Mucosa of gallbladder (tissue), 1 donor: Measurements from ENCODE around the gene NFKBIA. TPM values are rescaled to one million over a fixed set of nuclear protein-coding genes. Genes with fewer than 3 reads are reported as not detected.
A peak's percentile ranks its signal among the peaks of the same experiment; 100 is the strongest.
"Not testable (repeated sequence)": the region's sequence is repeated elsewhere in the genome, so short reads cannot be mapped to it uniquely, and the experiment has no call there.

Experiments used
- DNase-seq: peaks from one replicate; pipeline ENCODE4 v3.0.0-alpha.2; 2020; ENCODE audit warnings: low spot score
- total RNA-seq: library from RNA; stranded (reverse); gene quantifications from one replicate; pipeline ENCODE4 v1.2.1, GENCODE V29; 2021
- donor health status: DM: no; HTN: no; CAD: no.

The NFKBIA gene
- 74.8 TPM for total RNA-seq

DNA sequence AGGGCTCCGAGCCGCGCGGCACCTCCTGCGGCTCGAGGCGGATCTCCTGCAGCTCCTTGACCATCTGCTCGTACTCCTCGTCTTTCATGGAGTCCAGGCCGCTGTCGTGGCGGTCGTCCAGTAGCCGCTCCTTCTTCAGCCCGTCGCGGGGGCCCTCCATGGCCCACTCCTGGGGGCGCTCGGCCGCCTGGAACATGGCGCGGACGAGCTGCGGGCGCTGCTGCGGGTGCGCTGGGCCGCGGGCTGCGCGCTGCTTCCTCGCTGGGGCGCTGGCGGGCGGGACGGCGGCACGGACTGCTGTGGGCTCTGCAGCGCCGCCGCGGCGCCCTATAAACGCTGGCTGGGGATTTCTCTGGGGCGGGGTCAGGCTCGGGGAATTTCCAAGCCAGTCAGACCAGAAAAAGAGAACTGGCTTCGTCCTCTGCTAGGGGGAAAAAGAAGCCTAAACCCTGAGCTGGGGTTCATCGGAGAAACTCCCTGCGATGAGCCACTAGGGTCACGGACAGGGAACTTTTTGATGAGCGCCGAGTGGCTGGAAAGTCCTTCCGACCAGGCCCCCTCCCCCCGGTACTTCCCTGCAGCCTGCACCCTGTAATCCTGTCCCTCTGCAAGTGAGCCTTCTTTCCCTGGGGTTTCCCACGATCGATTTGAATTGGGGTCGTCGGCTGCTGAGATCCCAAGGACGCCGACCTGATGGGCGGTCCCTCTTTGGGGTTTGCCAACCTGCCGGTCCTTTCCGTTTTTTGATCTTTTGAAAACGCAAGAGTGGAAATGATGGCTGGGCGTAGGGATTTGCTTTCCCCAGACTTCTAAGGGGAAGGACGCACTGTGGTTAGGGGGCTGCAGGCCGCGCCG, at the start of gene NFKBIA:
NFKBIA (minus strand) TSS at position 301 of the 855 bp plus-strand sequence; CDS start at position 196, 105 bp downstream.
- DNase-seq: peak; percentile 91

- no peak for DNase-seq
These were observed 41.9 kb upstream of the NFKBIA start for GRCh38 chr14:35446450-35446849.

- no peak for DNase-seq
These were observed 39.6 kb upstream of the NFKBIA start for GRCh38 chr14:35444104-35444503.

DNA sequence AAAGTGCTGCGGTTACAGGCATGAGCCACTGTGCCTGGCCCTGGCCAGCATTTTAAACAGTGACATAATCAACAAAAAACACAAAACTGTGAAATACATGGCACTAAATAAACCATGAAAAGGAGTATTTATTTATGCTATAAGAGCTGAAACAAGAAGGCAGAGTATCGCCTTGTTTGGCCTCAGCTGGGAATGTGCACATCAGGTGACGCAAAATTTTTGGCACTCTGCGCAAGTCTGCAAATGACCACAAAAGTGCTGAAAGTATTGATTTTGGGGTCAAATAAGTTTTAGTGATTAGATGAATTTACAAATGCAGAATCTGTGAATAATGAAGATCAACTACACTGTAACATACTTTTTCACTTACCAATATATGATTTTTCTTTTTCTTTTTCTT, 36.6 kb upstream of the NFKBIA start:
- DNase-seq: no peak

GRCh38 chr14:35438910-35439713, 34.6 kb upstream of the NFKBIA start:
- no peak for DNase-seq

GRCh38 chr14:35438492-35438891, 33.9 kb upstream of the NFKBIA start:
- DNase-seq: not testable (repeated sequence)

- DNase-seq: no peak
These were observed 30.6 kb upstream of the NFKBIA start for GRCh38 chr14:35435177-35435576.

- no peak for DNase-seq
These were observed 29.3 kb upstream of the NFKBIA start for GRCh38 chr14:35433826-35434225.

DNA sequence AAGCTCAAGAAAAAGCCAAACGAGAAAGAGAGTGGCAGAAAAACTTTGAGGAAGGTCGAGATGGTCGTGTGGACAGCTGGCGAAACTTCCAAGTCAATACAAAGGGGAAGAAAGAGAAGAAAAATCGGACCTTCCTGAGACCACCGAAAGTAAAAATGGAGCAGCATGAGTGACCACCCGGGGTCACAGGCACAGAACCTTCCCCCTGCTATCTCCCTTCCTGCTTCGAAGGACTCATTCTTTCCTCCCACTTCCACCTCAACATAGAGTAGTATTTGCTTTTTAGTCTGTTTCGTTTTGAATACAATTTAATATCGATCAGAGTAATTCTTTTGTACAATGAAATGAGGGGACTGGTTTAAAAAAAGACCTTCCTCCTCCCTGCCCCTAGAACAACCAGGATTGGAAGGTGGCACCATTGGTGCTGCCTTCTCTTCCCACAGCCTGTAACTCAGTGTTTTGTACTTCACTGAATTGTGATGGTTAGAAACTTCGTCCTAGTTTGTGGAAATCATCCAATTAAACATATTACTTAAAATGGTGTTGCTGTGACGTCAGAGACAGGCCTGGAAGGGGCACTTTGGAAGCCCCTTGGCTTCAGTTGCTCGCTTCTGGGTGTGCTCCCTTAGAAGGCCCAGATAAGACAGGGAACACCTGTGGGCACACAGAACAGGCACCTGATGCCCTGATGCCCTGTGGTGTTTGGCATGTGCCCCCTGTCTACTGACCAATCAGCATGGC, 26.1 kb upstream of the NFKBIA start:
- no peak for DNase-seq

DNA sequence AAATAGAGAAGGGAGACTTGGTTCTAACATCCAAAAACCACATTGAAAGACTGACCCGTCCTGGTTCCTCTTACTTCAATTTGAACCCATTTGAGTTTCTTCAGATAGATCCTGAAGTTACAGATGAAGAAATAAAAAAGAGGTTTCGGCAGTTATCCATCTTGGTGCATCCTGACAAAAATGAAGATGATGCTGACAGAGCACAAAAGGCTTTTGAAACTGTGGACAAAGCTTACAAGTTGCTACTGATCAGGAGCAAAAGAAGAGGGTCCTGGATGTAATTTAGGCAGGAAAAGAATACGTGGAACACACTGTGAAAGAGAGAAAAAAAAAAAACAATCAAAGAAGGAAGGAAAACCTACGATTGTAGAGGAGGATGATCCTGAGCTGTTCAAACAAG, 25.4 kb upstream of the NFKBIA start:
- DNase-seq: no peak

DNA sequence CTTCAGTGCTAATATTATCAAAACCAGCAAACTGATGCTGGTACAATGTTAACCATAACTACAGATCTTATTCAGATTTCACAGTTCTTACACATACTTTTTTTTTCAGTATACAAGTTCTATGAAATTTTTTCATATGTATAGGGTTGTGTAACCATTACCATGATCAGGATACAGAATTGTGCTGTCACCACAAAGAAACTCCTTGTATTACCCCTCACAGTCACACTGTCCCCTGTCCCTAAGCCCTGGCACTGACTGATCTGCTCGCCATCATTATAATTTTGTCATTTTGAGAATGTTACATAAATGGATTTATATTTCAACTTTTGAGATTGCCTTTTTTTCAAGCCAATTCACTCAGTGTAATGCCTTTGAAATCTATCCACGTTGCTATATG, 21.3 kb upstream of the NFKBIA start:
- no peak for DNase-seq

- DNase-seq: no peak
These were observed 19.1 kb upstream of the NFKBIA start for GRCh38 chr14:35423621-35424020.

DNA sequence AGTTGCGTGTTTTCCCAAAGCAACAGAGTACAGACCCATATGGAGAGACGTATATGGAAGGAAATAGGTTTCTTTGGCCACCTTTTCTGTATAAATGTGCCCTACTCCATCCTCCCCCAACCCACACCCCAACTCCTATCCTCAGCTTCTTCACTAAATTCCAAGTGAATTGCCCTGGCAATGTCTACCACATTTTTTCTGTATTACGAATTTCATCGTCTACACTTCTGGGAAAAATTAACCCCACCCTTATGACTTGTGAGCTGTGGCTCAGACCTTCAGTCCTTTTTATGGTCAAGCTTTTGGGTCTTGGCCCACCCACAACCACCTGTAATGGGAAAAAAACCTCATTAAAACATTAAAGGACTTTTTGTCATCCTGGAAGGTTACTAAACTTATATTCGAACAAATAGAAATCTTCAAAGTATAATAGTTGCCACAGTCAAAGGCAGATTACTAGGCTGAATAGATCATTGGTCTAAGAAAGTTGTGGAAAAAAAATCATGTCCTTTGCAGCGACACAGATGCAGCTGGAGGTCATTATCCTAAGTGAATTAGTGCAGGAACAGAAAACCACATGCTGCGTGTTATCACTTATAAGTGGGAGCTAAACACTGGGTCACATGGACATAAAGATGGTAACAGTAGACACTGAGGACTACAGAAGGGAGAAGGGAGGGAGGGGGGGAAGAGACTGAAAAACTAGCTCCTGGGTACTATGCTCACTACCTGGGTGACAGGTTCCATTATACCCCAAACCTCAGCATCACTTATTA, 15.7 kb upstream of the NFKBIA start:
- no peak for DNase-seq

DNA sequence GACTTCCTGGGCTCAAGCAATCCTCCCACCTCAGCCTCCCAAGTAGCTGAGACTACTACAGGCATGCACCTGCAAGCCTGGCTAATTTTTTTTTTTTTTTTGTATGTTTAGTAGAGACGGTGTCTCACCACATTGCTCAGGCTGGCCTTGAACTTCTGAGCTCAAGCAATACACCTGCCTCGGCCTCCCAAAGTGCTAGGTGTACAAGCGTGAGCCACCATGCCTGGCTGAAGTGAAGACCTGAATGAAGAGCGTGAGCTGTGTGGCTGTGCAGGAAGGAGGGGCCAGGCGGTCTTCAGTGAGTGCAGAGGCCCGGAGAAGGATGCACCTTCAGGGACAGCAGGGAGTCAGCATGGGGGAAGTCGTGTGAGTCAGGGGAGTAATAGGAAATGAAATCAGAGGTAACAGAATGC, 14.9 kb upstream of the NFKBIA start:
- no peak for DNase-seq

- DNase-seq: no peak
These were observed 13.5 kb upstream of the NFKBIA start for GRCh38 chr14:35418093-35418492.

DNA sequence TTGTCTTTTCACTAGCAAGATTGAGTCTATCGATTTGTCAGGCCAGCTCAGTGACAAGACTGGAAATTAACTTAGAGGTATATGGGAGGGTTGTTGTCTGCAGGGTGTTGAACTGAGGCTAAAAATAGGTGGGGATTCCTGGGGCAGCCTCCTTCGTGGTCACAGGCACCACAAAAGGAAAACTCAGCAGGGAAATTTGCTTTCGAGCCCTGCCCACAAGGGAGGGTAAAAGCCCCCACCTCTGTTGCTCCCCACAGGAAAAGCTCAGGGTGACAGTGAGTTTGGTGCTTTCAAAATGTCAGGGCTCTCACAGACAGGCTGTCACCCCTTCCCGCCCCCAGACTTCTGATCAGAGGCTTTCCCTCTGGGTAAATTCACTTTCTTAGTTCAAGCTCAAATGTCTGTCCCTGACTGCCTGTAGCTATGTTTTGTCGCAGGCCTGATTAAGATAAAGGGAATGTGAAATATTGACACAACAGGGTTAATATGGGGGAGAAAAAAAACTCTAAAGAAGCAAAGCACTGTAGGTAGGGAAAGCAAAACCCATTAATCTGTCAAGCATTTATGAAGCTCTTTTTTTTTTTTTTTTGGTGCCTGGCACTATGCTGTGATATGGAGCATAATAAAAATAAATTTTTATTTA, 11.7 kb upstream of the NFKBIA start:
- no peak for DNase-seq

DNA sequence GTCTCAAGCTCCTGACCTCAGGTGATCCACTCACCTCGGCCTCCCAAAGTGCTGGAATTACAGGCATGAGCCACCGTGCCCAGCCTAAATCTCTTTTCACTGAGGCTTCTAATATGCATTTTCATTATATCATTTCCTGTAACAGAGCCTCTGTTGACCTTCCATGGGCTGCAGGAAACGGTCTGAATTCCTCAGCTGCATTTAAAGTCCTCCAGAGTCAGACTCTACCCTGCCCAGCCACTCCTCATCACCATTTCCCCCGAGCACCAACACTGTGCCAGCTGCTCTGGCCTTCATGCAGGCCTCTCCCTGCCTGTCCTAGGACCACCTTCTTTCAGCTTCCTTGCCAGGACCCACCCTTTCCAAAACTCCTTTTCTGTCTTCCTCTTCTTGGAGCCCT, 9.8 kb upstream of the NFKBIA start:
- no peak for DNase-seq

- DNase-seq: no peak
These were observed 7.9 kb upstream of the NFKBIA start for GRCh38 chr14:35412272-35413056.

DNA sequence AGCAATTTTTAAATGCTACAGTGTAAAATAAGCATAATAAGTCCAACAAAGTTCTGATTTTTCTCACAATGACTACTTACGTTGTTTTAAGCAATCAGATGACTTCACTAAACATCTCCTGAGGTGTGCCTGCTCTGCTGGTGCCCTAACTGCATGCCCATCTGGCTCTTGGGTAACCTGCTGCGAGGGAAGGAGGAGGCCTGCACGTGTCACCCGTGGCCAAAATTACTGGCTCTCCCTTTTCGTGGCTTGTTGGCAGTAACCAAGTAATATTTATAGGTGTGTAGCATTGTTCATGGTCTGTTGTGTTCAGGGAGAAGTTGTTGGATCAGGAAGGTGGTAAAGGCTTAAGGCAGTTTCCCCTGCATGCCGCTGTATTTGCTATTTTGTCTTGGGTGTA, 6.3 kb upstream of the NFKBIA start:
- DNase-seq: no peak

GRCh38 chr14:35409595-35409994, 5.0 kb upstream of the NFKBIA start:
- DNase-seq: no peak
